ENCODE data around the gene BTBD17. TPM values are rescaled to one million over a fixed set of nuclear protein-coding genes. Genes with fewer than 3 reads are reported as not detected.

BTBD17 gene
- total RNA-seq, 1 donor from 2014 or later, result not detected

Other genes with a start within 250 kb of the BTBD17 start
- gene RPL38, start 158.2 kb downstream of the BTBD17 start, total RNA-seq, result 542 and 652 TPM in 2 replicates
- 1.7 and 4.1 TPM in 2 replicates for gene TTYH2, start 148.3 kb downstream of the BTBD17 start, total RNA-seq
- gene DNAI2, start 87.6 kb downstream of the BTBD17 start, total RNA-seq, result not detected in 2 replicates
- 17.2 and 21.4 TPM in 2 replicates for gene KIF19, start 35.6 kb downstream of the BTBD17 start, total RNA-seq
- 0.10 TPM in 1 of 2 replicates, not detected in the other for gene GPR142, start 5.6 kb upstream of the BTBD17 start, total RNA-seq
- gene GPRC5C, start 70.2 kb upstream of the BTBD17 start, total RNA-seq, result 8.6 and 17.5 TPM in 2 replicates
- gene CD300A, start 104.8 kb upstream of the BTBD17 start, total RNA-seq, result not detected in 2 replicates
- gene CD300LB, start 169.6 kb upstream of the BTBD17 start, total RNA-seq, result not detected in 2 replicates
- gene CD300C, start 184.2 kb upstream of the BTBD17 start, total RNA-seq, result not detected in 2 replicates
- not detected in 2 replicates for gene CD300H, start 205.6 kb upstream of the BTBD17 start, total RNA-seq
- gene CD300LD, start 230.4 kb upstream of the BTBD17 start, total RNA-seq, result not detected in 2 replicates

Data from glomerular endothelial cell (primary cell).